ENCODE measurements around the gene PCDHGB6. TPM values are rescaled to one million over a fixed set of nuclear protein-coding genes. Genes with fewer than 3 reads are reported as not detected.
A peak's percentile ranks its signal among the peaks of the same experiment; 100 is the strongest.
"Not testable (repeated sequence)": the region's sequence is repeated elsewhere in the genome, so short reads cannot be mapped to it uniquely, and the experiment has no call there.

The PCDHGB6 gene
- total and polyA plus RNA-seq, 2 experiments from 2014 or later = 2.8 to 8.1 TPM

GRCh38 chr5:141375444-141376155, 32.2 kb upstream of the PCDHGB6 start:
- not testable (repeated sequence) for H3F3A ChIP-seq (replicated peaks; ENCODE audit: low read depth); H3K4me1 Mint-ChIP-seq; ATAC-seq; H3K79me2 ChIP-seq (replicated peaks; ENCODE audit: insufficient read depth); H3K27me3 ChIP-seq (ENCODE audit: insufficient read depth); H2AFZ ChIP-seq; H3K4me1 ChIP-seq (ENCODE audit: insufficient read depth); H3K4me3 ChIP-seq; H3K4me2 ChIP-seq; H4K20me1 ChIP-seq (replicated peaks; ENCODE audit: insufficient read depth); H3K4me3 Mint-ChIP-seq; H3K27me3 Mint-ChIP-seq (ENCODE audit: insufficient read depth, low read depth, poor library complexity); H3K27ac ChIP-seq (ENCODE audit: low read depth); H3K36me3 ChIP-seq (ENCODE audit: insufficient read depth); H3K27ac Mint-ChIP-seq; H3K9me2 ChIP-seq (ENCODE audit: insufficient read depth)
- Mint-ChIP-seq H3K9me3 (peaks cover 64% of the 10 kb centered on the region), H3K36me3 (ENCODE audit: low read depth) (peaks cover 60% of the 10 kb centered on the region)
- peak; percentile 50 to 51 for TF ChIP-seq CTCF (conservative IDR thresholded peaks at IDR 0.05; ENCODE audit: low read depth in 2 of 2)
- DNase-seq (ENCODE audit: low spot score) = peak; percentile 34

DNA sequence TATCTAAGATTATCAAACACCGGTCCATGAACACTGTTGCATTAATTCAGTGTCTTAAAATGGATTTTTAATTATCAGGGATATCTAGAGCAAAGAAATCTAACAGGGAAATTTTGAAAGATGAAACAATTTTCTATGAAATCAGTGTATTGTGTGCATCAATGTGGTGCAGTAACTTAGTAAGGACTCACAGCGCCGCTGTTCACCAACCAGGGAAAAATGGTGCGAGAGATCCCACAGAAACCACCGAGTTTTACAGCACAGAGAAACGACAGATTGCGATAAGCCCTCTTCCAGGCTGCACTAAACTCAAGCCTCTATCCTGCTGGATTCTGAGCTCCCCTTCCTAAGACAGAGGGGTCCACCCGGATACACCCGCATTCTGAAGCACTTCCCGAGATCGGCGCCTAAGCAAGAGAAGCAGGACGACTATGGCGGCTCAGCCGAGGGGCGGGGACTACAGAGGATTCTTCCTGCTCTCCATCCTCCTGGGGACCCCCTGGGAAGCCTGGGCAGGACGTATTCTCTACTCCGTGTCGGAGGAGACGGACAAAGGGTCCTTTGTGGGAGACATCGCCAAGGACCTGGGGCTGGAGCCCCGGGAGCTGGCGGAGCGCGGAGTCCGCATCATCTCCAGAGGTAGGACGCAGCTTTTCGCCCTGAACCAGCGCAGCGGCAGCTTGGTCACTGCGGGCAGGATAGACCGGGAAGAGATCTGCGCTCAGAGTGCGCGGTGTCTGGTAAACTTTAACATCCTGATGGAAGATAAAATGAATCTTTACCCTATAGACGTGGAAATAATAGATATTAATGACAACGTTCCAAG, 25.1 kb upstream of the PCDHGB6 start, which contains the start of gene PCDHGA7:
Gene PCDHGA7, plus strand, starts transcription at position 274 of the 826 bp plus-strand sequence. Its CDS starts 158 bp downstream, at position 432.
- Histone ChIP-seq H4K20me1 (replicated peaks; ENCODE audit: insufficient read depth) (no peaks in the 10 kb centered on the region), H3K27me3 (ENCODE audit: insufficient read depth) (no peaks in the 10 kb centered on the region), H3K27ac (ENCODE audit: low read depth) (no peak within 1 kb of the TSS), H3F3A (replicated peaks; ENCODE audit: low read depth) (no peaks in the 10 kb centered on the region), H3K36me3 (ENCODE audit: insufficient read depth) (no peaks in the 10 kb centered on the region), H3K4me3 (no peak within 1 kb of the TSS), H2AFZ (no peak within 1 kb of the TSS), H3K79me2 (replicated peaks; ENCODE audit: insufficient read depth) (no peaks in the 10 kb centered on the region), H3K4me2 (no peak within 1 kb of the TSS), H3K4me1 (ENCODE audit: insufficient read depth) (no peaks in the 10 kb centered on the region), H3K9me2 (ENCODE audit: insufficient read depth) (no peaks in the 10 kb centered on the region)
- H3K27me3 Mint-ChIP-seq (ENCODE audit: insufficient read depth, low read depth, poor library complexity) = peaks cover 10% of the 10 kb centered on the region
- peaks cover 58% of the 10 kb centered on the region for H3K9me3 Mint-ChIP-seq
- DNase-seq (ENCODE audit: low spot score) = no peak
- H3K36me3 Mint-ChIP-seq (ENCODE audit: low read depth) = peaks cover 44% of the 10 kb centered on the region
- no peaks in the 10 kb centered on the region for H3K4me1 Mint-ChIP-seq
- peak within 1 kb of the TSS; percentile 85 for H3K4me3 Mint-ChIP-seq
- H3K27ac Mint-ChIP-seq = peak within 1 kb of the TSS; percentile 90
- ATAC-seq = peak; percentile 73
- TF ChIP-seq POLR2AphosphoS5 (IDR thresholded peaks at IDR 0.05; ENCODE audit: low read depth) = no peak
- no peak for TF ChIP-seq CREB1 (CRISPR knock-in tag; IDR thresholded peaks at IDR 0.05; ENCODE audit: low read depth)
- TF ChIP-seq, protein P1, sequence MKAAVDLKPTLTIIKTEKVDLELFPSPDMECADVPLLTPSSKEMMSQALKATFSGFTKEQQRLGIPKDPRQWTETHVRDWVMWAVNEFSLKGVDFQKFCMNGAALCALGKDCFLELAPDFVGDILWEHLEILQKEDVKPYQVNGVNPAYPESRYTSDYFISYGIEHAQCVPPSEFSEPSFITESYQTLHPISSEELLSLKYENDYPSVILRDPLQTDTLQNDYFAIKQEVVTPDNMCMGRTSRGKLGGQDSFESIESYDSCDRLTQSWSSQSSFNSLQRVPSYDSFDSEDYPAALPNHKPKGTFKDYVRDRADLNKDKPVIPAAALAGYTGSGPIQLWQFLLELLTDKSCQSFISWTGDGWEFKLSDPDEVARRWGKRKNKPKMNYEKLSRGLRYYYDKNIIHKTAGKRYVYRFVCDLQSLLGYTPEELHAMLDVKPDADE (IDR thresholded peaks at IDR 0.05) = no peak
- no peak for TF ChIP-seq CTCF (conservative IDR thresholded peaks at IDR 0.05; ENCODE audit: low read depth in 2 of 2)
- TF ChIP-seq REST (IDR thresholded peaks at IDR 0.05; ENCODE audit: unreplicated experiment) = no peak
- TF ChIP-seq ZNF331 (CRISPR knock-in tag; IDR thresholded peaks at IDR 0.05; ENCODE audit: low read depth) = no peak
- TF ChIP-seq STAT1 (IDR thresholded peaks at IDR 0.05; ENCODE audit: unreplicated experiment) = no peak
- no peak for TF ChIP-seq ZNF114 (CRISPR knock-in tag; IDR thresholded peaks at IDR 0.05)

All from GM23338 (cell line).